HEK293 (cell line): Measurements from ENCODE around the gene RSRC1.

Source experiments
- CTCF ChIA-PET: fragments of 350-600 bp; formaldehyde crosslinking; extraction: SDS; loops from one replicate; lab custom pipeline; 2021; ENCODE audit warnings: antibody characterized with exemption; lab: Yijun Ruan, JAX
- POLR2A ChIA-PET: fragments of 300-600 bp; formaldehyde crosslinking; extraction: SDS; loops from one replicate; lab custom pipeline; 2020; ENCODE audit warnings: antibody characterized with exemption, inconsistent platforms; lab: Yijun Ruan, JAX
- H3K27ac ChIP-seq: fragments of 200-500 bp; sonication (Bioruptor generic); 2 replicates; pipeline ENCODE4 v1.5.1; 2014; ENCODE audit warnings: low read depth, low read length, control low read depth, inconsistent platforms; ENCODE audit errors: extremely low read depth
- H3K36me3 ChIP-seq, 2 experiments: fragments of 200-500 bp in 1 of 2; sonication (Bioruptor generic) in 1 of 2; 1 replicate in 1 of 2; 2 replicates in 1 of 2; pipeline ENCODE4 v1.5.1; 2014 to 2017; ENCODE audit warnings: inconsistent platforms in 2 of 2, low read length in 2 of 2; ENCODE audit not compliant: control insufficient read depth in 2 of 2, insufficient read depth in 1 of 2
- H3K4me1 ChIP-seq: fragments of 200-500 bp; sonication (Bioruptor generic); 2 replicates; pipeline ENCODE4 v1.5.1; 2014; ENCODE audit warnings: mild to moderate bottlenecking, low read length, inconsistent platforms; ENCODE audit not compliant: control insufficient read depth, insufficient read depth
- H3K4me3 ChIP-seq: 2 replicates; pipeline ENCODE4 v1.5.1; 2011; ENCODE audit warnings: low read depth, mild to moderate bottlenecking, control low read depth, low read length, moderate library complexity
- H3K9me3 ChIP-seq: fragments of 200-500 bp; sonication (Bioruptor generic); 2 replicates; pipeline ENCODE4 v1.5.1; 2014; ENCODE audit warnings: low read depth, low read length, inconsistent platforms; ENCODE audit not compliant: control insufficient read depth, insufficient read depth
- KLF8 ChIP-seq: fragments of 450-650 bp; formaldehyde crosslinking; IDR thresholded peaks from 2 replicates; pipeline ENCODE4 v1.5.1; 2016; ENCODE audit warnings: missing biosample characterization, missing genetic modification characterization
- ZBTB48 ChIP-seq: fragments of 450-650 bp; formaldehyde crosslinking; IDR thresholded peaks from 2 replicates; pipeline ENCODE4 v1.5.1; 2016; ENCODE audit warnings: missing biosample characterization, missing genetic modification characterization
- ZNF112 ChIP-seq: fragments of 450-650 bp; formaldehyde crosslinking; IDR thresholded peaks from 2 replicates; pipeline ENCODE4 v1.5.0; 2017; ENCODE audit warnings: missing biosample characterization, missing genetic modification characterization
- ZNF133 ChIP-seq: fragments of 450-650 bp; formaldehyde crosslinking; IDR thresholded peaks from 2 replicates; pipeline ENCODE4 v1.5.1; 2016; ENCODE audit warnings: missing biosample characterization, missing genetic modification characterization
- ZNF140 ChIP-seq: fragments of 450-650 bp; formaldehyde crosslinking; IDR thresholded peaks from 2 replicates; pipeline ENCODE4 v1.5.1; 2016; ENCODE audit warnings: missing biosample characterization, missing genetic modification characterization
- ZNF202 ChIP-seq: fragments of 450-650 bp; formaldehyde crosslinking; IDR thresholded peaks from 2 replicates; pipeline ENCODE4 v1.5.1; 2016; ENCODE audit warnings: missing biosample characterization, missing genetic modification characterization, borderline replicate concordance
- ZNF211 ChIP-seq: fragments of 450-650 bp; formaldehyde crosslinking; IDR thresholded peaks from 2 replicates; pipeline ENCODE4 v1.5.1; 2016; ENCODE audit warnings: low read depth, missing biosample characterization, missing genetic modification characterization
- ZNF341 ChIP-seq: fragments of 450-650 bp; formaldehyde crosslinking; IDR thresholded peaks from 2 replicates; pipeline ENCODE4; 2016; ENCODE audit warnings: low read depth, missing biosample characterization, missing genetic modification characterization
- ZNF37A ChIP-seq: fragments of 450-650 bp; IDR thresholded peaks from 2 replicates; pipeline ENCODE4 v1.5.1; 2018; ENCODE audit warnings: missing biosample characterization, missing genetic modification characterization
- ZNF394 ChIP-seq: fragments of 450-650 bp; formaldehyde crosslinking; IDR thresholded peaks from 2 replicates; pipeline ENCODE4 v1.5.1; 2016; ENCODE audit warnings: missing biosample characterization, missing genetic modification characterization, mild to moderate bottlenecking, moderate library complexity, borderline replicate concordance
- ZNF433 ChIP-seq: fragments of 450-650 bp; formaldehyde crosslinking; IDR thresholded peaks from 2 replicates; pipeline ENCODE4 v1.5.1; 2016; ENCODE audit warnings: missing biosample characterization, missing genetic modification characterization, low read depth
- ZNF501 ChIP-seq: fragments of 450-650 bp; formaldehyde crosslinking; IDR thresholded peaks from 2 replicates; pipeline ENCODE4 v1.5.1; 2016; ENCODE audit warnings: missing biosample characterization, missing genetic modification characterization
- ZNF629 ChIP-seq: fragments of 450-650 bp; formaldehyde crosslinking; IDR thresholded peaks from 2 replicates; pipeline ENCODE4 v1.5.1; 2017; ENCODE audit warnings: missing biosample characterization, missing genetic modification characterization
- TF ChIP-seq, protein P1 (sequence below): fragments of 450-650 bp; formaldehyde crosslinking; IDR thresholded peaks from 2 replicates; pipeline ENCODE4 v1.5.1; 2016; ENCODE audit warnings: missing biosample characterization, missing genetic modification characterization
- TF ChIP-seq, protein P2 (sequence below): fragments of 450-650 bp; formaldehyde crosslinking; IDR thresholded peaks from 2 replicates; pipeline ENCODE4 v1.5.1; 2016; ENCODE audit warnings: missing biosample characterization, missing genetic modification characterization, borderline replicate concordance
- TF ChIP-seq, protein P3 (sequence below): fragments of 450-650 bp; IDR thresholded peaks from 2 replicates; pipeline ENCODE4 v1.5.1; 2018; ENCODE audit warnings: missing biosample characterization, mild to moderate bottlenecking, missing genetic modification characterization

The RSRC1 gene

DNA sequence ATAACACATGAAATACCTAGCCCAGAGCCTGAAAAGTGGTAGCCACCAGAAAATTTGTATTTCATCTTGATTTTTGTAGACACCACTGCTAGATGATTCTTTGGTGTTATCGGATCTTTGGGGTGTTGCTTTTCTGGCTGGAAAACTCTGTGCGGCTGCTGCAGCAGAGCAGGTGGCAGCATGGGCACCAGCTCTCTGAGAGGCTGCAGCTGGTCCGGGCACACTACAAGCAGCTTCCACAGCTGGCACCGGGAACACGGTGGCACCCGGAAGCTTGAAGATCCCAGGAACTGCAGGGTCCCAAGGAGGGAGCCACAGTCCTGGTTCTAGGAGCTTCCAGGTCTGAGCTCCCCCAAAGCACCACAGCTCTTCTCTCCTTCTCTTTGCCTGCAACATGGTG is 249.4 kb downstream of the RSRC1 start:
- Histone ChIP-seq H3K27ac (no peak overlapping the region), H3K4me1 (no peaks in the 10 kb centered on the region), H3K9me3 (no peaks in the 10 kb centered on the region), H3K4me3 (no peak overlapping the region)
- no peak for TF ChIP-seq ZNF629 (tag by site-specific recombination)
- TF ChIP-seq ZNF133 (tag by site-specific recombination): no peak
- TF ChIP-seq ZNF394 (tag by site-specific recombination): no peak
- no peak for TF ChIP-seq ZNF341
- TF ChIP-seq, protein P1, sequence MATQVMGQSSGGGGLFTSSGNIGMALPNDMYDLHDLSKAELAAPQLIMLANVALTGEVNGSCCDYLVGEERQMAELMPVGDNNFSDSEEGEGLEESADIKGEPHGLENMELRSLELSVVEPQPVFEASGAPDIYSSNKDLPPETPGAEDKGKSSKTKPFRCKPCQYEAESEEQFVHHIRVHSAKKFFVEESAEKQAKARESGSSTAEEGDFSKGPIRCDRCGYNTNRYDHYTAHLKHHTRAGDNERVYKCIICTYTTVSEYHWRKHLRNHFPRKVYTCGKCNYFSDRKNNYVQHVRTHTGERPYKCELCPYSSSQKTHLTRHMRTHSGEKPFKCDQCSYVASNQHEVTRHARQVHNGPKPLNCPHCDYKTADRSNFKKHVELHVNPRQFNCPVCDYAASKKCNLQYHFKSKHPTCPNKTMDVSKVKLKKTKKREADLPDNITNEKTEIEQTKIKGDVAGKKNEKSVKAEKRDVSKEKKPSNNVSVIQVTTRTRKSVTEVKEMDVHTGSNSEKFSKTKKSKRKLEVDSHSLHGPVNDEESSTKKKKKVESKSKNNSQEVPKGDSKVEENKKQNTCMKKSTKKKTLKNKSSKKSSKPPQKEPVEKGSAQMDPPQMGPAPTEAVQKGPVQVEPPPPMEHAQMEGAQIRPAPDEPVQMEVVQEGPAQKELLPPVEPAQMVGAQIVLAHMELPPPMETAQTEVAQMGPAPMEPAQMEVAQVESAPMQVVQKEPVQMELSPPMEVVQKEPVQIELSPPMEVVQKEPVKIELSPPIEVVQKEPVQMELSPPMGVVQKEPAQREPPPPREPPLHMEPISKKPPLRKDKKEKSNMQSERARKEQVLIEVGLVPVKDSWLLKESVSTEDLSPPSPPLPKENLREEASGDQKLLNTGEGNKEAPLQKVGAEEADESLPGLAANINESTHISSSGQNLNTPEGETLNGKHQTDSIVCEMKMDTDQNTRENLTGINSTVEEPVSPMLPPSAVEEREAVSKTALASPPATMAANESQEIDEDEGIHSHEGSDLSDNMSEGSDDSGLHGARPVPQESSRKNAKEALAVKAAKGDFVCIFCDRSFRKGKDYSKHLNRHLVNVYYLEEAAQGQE (tag by site-specific recombination): no peak
- no peak for TF ChIP-seq ZNF433 (tag by site-specific recombination)
- TF ChIP-seq ZNF112 (tag by site-specific recombination): no peak
- TF ChIP-seq, protein P2, sequence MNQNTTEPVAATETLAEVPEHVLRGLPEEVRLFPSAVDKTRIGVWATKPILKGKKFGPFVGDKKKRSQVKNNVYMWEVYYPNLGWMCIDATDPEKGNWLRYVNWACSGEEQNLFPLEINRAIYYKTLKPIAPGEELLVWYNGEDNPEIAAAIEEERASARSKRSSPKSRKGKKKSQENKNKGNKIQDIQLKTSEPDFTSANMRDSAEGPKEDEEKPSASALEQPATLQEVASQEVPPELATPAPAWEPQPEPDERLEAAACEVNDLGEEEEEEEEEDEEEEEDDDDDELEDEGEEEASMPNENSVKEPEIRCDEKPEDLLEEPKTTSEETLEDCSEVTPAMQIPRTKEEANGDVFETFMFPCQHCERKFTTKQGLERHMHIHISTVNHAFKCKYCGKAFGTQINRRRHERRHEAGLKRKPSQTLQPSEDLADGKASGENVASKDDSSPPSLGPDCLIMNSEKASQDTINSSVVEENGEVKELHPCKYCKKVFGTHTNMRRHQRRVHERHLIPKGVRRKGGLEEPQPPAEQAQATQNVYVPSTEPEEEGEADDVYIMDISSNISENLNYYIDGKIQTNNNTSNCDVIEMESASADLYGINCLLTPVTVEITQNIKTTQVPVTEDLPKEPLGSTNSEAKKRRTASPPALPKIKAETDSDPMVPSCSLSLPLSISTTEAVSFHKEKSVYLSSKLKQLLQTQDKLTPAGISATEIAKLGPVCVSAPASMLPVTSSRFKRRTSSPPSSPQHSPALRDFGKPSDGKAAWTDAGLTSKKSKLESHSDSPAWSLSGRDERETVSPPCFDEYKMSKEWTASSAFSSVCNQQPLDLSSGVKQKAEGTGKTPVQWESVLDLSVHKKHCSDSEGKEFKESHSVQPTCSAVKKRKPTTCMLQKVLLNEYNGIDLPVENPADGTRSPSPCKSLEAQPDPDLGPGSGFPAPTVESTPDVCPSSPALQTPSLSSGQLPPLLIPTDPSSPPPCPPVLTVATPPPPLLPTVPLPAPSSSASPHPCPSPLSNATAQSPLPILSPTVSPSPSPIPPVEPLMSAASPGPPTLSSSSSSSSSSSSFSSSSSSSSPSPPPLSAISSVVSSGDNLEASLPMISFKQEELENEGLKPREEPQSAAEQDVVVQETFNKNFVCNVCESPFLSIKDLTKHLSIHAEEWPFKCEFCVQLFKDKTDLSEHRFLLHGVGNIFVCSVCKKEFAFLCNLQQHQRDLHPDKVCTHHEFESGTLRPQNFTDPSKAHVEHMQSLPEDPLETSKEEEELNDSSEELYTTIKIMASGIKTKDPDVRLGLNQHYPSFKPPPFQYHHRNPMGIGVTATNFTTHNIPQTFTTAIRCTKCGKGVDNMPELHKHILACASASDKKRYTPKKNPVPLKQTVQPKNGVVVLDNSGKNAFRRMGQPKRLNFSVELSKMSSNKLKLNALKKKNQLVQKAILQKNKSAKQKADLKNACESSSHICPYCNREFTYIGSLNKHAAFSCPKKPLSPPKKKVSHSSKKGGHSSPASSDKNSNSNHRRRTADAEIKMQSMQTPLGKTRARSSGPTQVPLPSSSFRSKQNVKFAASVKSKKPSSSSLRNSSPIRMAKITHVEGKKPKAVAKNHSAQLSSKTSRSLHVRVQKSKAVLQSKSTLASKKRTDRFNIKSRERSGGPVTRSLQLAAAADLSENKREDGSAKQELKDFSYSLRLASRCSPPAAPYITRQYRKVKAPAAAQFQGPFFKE: no peak
- TF ChIP-seq KLF8: no peak
- TF ChIP-seq ZBTB48: no peak
- TF ChIP-seq ZNF211 (tag by site-specific recombination): no peak
- TF ChIP-seq, protein P3, sequence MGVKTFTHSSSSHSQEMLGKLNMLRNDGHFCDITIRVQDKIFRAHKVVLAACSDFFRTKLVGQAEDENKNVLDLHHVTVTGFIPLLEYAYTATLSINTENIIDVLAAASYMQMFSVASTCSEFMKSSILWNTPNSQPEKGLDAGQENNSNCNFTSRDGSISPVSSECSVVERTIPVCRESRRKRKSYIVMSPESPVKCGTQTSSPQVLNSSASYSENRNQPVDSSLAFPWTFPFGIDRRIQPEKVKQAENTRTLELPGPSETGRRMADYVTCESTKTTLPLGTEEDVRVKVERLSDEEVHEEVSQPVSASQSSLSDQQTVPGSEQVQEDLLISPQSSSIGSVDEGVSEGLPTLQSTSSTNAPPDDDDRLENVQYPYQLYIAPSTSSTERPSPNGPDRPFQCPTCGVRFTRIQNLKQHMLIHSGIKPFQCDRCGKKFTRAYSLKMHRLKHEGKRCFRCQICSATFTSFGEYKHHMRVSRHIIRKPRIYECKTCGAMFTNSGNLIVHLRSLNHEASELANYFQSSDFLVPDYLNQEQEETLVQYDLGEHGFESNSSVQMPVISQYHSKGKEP (tag by site-specific recombination): no peak
- TF ChIP-seq ZNF202: no peak
- TF ChIP-seq ZNF140 (tag by site-specific recombination): no peak
- no peak for TF ChIP-seq ZNF37A
- TF ChIP-seq ZNF501 (tag by site-specific recombination): no peak
- TF ChIP-seq, all 188 proteins: peak for 0
- CTCF ChIA-PET: no interaction called here
- POLR2A ChIA-PET: interaction anchor here (0.6 kb wide), 1 partner anchor 1060 kb away, joined by 4 read pairs; no protein-coding TSS in a partner anchor
- peaks cover 0 to 3% of the 10 kb centered on the region in 2 experiments; a peak in 1 of 3 replicates for H3K36me3 ChIP-seq
